K562 (cell line): Measurements from ENCODE around the gene FBXO48. TPM values are rescaled to one million over a fixed set of nuclear protein-coding genes. Genes with fewer than 3 reads are reported as not detected.

ENCODE experiments used
- CSDE1 ChIP-seq, 2 experiments: fragments of 450-650 bp; IDR thresholded peaks; 2 replicates each; pipeline ENCODE4 v1.6.1; 2016; ENCODE audit warnings: mild to moderate bottlenecking in 1 of 2
- ESRRB ChIP-seq: fragments of 250-450 bp; sonication (Bioruptor Pico); IDR thresholded peaks from 2 replicates; pipeline ENCODE4 v1.5.0; 2020; ENCODE audit warnings: mild to moderate bottlenecking, moderate library complexity, borderline replicate concordance
- JUN ChIP-seq, 2 experiments: sonication (generic) in 1 of 2; formaldehyde crosslinking in 1 of 2; IDR thresholded peaks; 2 replicates each; pipeline versions ENCODE4 v1.6.1 to v1.8.0; 2012 to 2022; ENCODE audit warnings: borderline replicate concordance in 2 of 2, mild to moderate bottlenecking in 2 of 2, improper control_type of control experiment in 1 of 2, low read depth in 1 of 2, low read length in 1 of 2, missing genetic modification reagents in 1 of 2
- MED1 ChIP-seq: sonication (generic); formaldehyde crosslinking; IDR thresholded peaks from 2 replicates; pipeline ENCODE4 v1.8.1; 2023; ENCODE audit warnings: missing genetic modification reagents, borderline replicate concordance
- NCOA2 ChIP-seq, 2 experiments: fragments of 450-650 bp; IDR thresholded peaks; 2 replicates each; pipeline ENCODE4 v1.6.1; 2018; ENCODE audit warnings: mild to moderate bottlenecking in 2 of 2, moderate library complexity in 1 of 2; ENCODE audit not compliant: partially characterized antibody in 2 of 2
- PURB ChIP-seq: sonication (generic); formaldehyde crosslinking; IDR thresholded peaks from 2 replicates; pipeline ENCODE4 v1.9.0; 2021; ENCODE audit warnings: low read depth, mild to moderate bottlenecking, missing genetic modification reagents
- SAFB2 ChIP-seq: fragments of 200-400 bp; formaldehyde crosslinking; IDR thresholded peaks from 2 replicates; pipeline ENCODE4 v1.6.1; 2018; ENCODE audit warnings: borderline replicate concordance, low read length, low read depth, moderate library complexity; ENCODE audit not compliant: severe bottlenecking
- SOX6 ChIP-seq: fragments of 450-650 bp; IDR thresholded peaks from 2 replicates; pipeline ENCODE4 v1.6.1; 2014; ENCODE audit warnings: mild to moderate bottlenecking
- SP1 ChIP-seq: sonication (generic); formaldehyde crosslinking; IDR thresholded peaks from 2 replicates; pipeline ENCODE4 v1.8.1; 2022; ENCODE audit warnings: mild to moderate bottlenecking, missing genetic modification reagents
- TBP ChIP-seq: optimal IDR thresholded peaks from 2 replicates; pipeline ENCODE3; 2011; ENCODE audit warnings: low read depth, low read length, improper control_type of control experiment
- ZBTB2 ChIP-seq: fragments of 450-650 bp; IDR thresholded peaks from 2 replicates; pipeline ENCODE4 v1.6.1; 2016; ENCODE audit warnings: antibody characterized with exemption
- ZNF143 ChIP-seq: sonication (generic); formaldehyde crosslinking; IDR thresholded peaks from 2 replicates; pipeline ENCODE4 v1.9.0; 2022; ENCODE audit warnings: mild to moderate bottlenecking, missing genetic modification reagents
- ZNF212 ChIP-seq: fragments of 450-650 bp; formaldehyde crosslinking; IDR thresholded peaks from 2 replicates; pipeline ENCODE4 v1.4.0; 2020; ENCODE audit warnings: mild to moderate bottlenecking
- ZNF311 ChIP-seq: fragments of 250-450 bp; sonication (Bioruptor Pico); IDR thresholded peaks from 2 replicates; pipeline ENCODE4 v1.4.0; 2020; ENCODE audit warnings: mild to moderate bottlenecking, moderate library complexity
- ZNF511 ChIP-seq: sonication (generic); formaldehyde crosslinking; IDR thresholded peaks from 2 replicates; pipeline ENCODE4 v1.8.0; 2022; ENCODE audit warnings: mild to moderate bottlenecking, missing genetic modification reagents
- polyA plus RNA-seq, 8 experiments: library from polyadenylated mRNA; depleted of rRNA in 4 of 8; stranded (reverse) in 5 of 8; unstranded in 3 of 8; fragments of >200 nt; fragmentation: Nextera tagmentation in 2 of 8; fragmentation: Illumina TruSeq in 1 of 8; extraction: Ambion mirVana in 2 of 8; extraction: Trizol in 1 of 8; gene quantifications; 2 replicates each; pipeline versions ENCODE4 v1.2.1 to v1.2.3, GENCODE V29; 2011 to 2014; ENCODE audit warnings: inconsistent platforms in 1 of 8, missing spikeins in 1 of 8
- total RNA-seq, 7 experiments: library from RNA; depleted of rRNA in 6 of 7; stranded (reverse); fragments of >200 nt in 6 of 7; fragmentation: Illumina TruSeq in 2 of 7; extraction: Trizol in 2 of 7; gene quantifications; 2 replicates each; pipeline versions ENCODE4 v1.2.1 to v1.2.3, GENCODE V29; 2011 to 2021; ENCODE audit warnings: low replicate concordance in 1 of 7
- TF ChIP-seq, protein P1 (sequence below): sonication (generic); formaldehyde crosslinking; IDR thresholded peaks from 2 replicates; pipeline ENCODE4 v1.8.1; 2023; ENCODE audit warnings: mild to moderate bottlenecking, missing genetic modification reagents
- TF ChIP-seq, protein P2 (sequence below): sonication (generic); formaldehyde crosslinking; IDR thresholded peaks from 2 replicates; pipeline ENCODE4 v1.8.0; 2022; ENCODE audit warnings: missing genetic modification reagents, mild to moderate bottlenecking, borderline replicate concordance

The FBXO48 gene
- total and polyA plus RNA-seq, 9 of the 15 experiments (the other 6 are each of a cell fraction or from before 2014, with no cell fraction given) = 0.36 to 1.8 (median 0.73) TPM

- TF ChIP-seq, protein P1, sequence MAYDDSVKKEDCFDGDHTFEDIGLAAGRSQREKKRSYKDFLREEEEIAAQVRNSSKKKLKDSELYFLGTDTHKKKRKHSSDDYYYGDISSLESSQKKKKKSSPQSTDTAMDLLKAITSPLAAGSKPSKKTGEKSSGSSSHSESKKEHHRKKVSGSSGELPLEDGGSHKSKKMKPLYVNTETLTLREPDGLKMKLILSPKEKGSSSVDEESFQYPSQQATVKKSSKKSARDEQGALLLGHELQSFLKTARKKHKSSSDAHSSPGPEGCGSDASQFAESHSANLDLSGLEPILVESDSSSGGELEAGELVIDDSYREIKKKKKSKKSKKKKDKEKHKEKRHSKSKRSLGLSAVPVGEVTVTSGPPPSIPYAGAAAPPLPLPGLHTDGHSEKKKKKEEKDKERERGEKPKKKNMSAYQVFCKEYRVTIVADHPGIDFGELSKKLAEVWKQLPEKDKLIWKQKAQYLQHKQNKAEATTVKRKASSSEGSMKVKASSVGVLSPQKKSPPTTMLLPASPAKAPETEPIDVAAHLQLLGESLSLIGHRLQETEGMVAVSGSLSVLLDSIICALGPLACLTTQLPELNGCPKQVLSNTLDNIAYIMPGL = no peak
- TF ChIP-seq ZNF311 (CRISPR knock-in tag) (no peak), TBP (peak; percentile 78), PURB (no peak), JUN (IDR thresholded peaks at IDR 0.05; ENCODE audit: borderline replicate concordance, low read depth, low read length) (no peak), JUN (CRISPR knock-in tag; IDR thresholded peaks at IDR 0.05; ENCODE audit: borderline replicate concordance) (no peak), ZNF212 (peak; percentile 96), ZNF511 (CRISPR knock-in tag) (no peak), NCOA2 (IDR thresholded peaks at IDR 0.05; ENCODE audit: partially characterized antibody in 2 of 2) (no peak), ESRRB (CRISPR knock-in tag) (peak; percentile 74; the same call in 1 of the 2 replicates), SAFB2 (no peak), ZNF143 (CRISPR knock-in tag) (no peak), CSDE1 (IDR thresholded peaks at IDR 0.05) (no peak), SOX6 (no peak), MED1 (CRISPR knock-in tag) (no peak), ZBTB2 (no peak), SP1 (no peak)
- TF ChIP-seq, protein P2, sequence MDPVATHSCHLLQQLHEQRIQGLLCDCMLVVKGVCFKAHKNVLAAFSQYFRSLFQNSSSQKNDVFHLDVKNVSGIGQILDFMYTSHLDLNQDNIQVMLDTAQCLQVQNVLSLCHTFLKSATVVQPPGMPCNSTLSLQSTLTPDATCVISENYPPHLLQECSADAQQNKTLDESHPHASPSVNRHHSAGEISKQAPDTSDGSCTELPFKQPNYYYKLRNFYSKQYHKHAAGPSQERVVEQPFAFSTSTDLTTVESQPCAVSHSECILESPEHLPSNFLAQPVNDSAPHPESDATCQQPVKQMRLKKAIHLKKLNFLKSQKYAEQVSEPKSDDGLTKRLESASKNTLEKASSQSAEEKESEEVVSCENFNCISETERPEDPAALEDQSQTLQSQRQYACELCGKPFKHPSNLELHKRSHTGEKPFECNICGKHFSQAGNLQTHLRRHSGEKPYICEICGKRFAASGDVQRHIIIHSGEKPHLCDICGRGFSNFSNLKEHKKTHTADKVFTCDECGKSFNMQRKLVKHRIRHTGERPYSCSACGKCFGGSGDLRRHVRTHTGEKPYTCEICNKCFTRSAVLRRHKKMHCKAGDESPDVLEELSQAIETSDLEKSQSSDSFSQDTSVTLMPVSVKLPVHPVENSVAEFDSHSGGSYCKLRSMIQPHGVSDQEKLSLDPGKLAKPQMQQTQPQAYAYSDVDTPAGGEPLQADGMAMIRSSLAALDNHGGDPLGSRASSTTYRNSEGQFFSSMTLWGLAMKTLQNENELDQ (CRISPR knock-in tag) = no peak
These were observed 28.4 kb downstream of the FBXO48 start (continued) for GRCh38 chr2:68438455-68439303.
